GM19452 (cell line): ENCODE data around the gene ZFX.
"Not testable (repeated sequence)": the region's sequence is repeated elsewhere in the genome, so short reads cannot be mapped to it uniquely, and the experiment has no call there.

Experiments
- ATAC-seq: cut with Tn5 transposase; IDR thresholded peaks from one replicate; pipeline ENCODE4 v1.9.1; 2021; ENCODE audit not compliant: unreplicated experiment

Gene ZFX

GRCh38 chrX:24149351-24150050, at the start of gene ZFX:
TSS of gene ZFX (plus strand) at chrX:24149729. CDS start at chrX:24172743, 23,014 bp downstream.
- ATAC-seq, result peak; percentile 44

- ATAC-seq, result no peak
Observed at GRCh38 chrX:24100713-24101112, 48.8 kb upstream of the ZFX start.

GRCh38 chrX:24110069-24110468, 39.5 kb upstream of the ZFX start:
- ATAC-seq, result no peak

- ATAC-seq, result no peak
Observed at GRCh38 chrX:24113181-24113580, 36.3 kb upstream of the ZFX start.

- no peak for ATAC-seq
Observed at GRCh38 chrX:24117258-24117657, 32.3 kb upstream of the ZFX start.

GRCh38 chrX:24124244-24124799, 25.2 kb upstream of the ZFX start:
- no peak for ATAC-seq

- ATAC-seq, result no peak
Observed at GRCh38 chrX:24125028-24125612, 24.4 kb upstream of the ZFX start.

- ATAC-seq, result no peak
Observed at GRCh38 chrX:24131476-24131875, 18.1 kb upstream of the ZFX start.

- no peak for ATAC-seq
Observed at GRCh38 chrX:24133312-24133711, 16.2 kb upstream of the ZFX start.

GRCh38 chrX:24135768-24136167, 13.8 kb upstream of the ZFX start:
- not testable (repeated sequence) for ATAC-seq

GRCh38 chrX:24137192-24137591, 12.3 kb upstream of the ZFX start:
- no peak for ATAC-seq

GRCh38 chrX:24143982-24144381, 5.5 kb upstream of the ZFX start:
- not testable (repeated sequence) for ATAC-seq

GRCh38 chrX:24144528-24144927, 5.0 kb upstream of the ZFX start:
- ATAC-seq, result no peak

GRCh38 chrX:24145303-24146186, 4.0 kb upstream of the ZFX start:
- no peak for ATAC-seq

GRCh38 chrX:24146283-24146949, 3.1 kb upstream of the ZFX start:
- ATAC-seq, result no peak

GRCh38 chrX:24147165-24147564, 2.4 kb upstream of the ZFX start:
- no peak for ATAC-seq

GRCh38 chrX:24148121-24148520, 1.4 kb upstream of the ZFX start:
- ATAC-seq, result no peak

GRCh38 chrX:24148535-24149350, 786 bp upstream of the ZFX start:
- ATAC-seq, result no peak

- peak; percentile 68 for ATAC-seq
Observed at GRCh38 chrX:24150051-24150790, 692 bp downstream of the ZFX start.
